Left colon (tissue), 2 donors: Measurements from ENCODE around the gene FBXL14. TPM values are rescaled to one million over a fixed set of nuclear protein-coding genes. Genes with fewer than 3 reads are reported as not detected.

ENCODE experiments used
- ATAC-seq: fragments of 200-7000 bp; cut with Tn5 transposase; one replicate; pipeline ENCODE4 v1.9.1; 2020; ENCODE audit warnings: mild to moderate bottlenecking, moderate library complexity
- DNase-seq, 2 donors: peaks; one replicate each; pipeline ENCODE4 v3.0.0-alpha.2; 2020
- intact Hi-C, 2 donors: fragments of 100-400 bp; cut with DNase I in 1 of 2; cut with micrococcal nuclease in 1 of 2; formaldehyde crosslinking; loops; one replicate each; pipeline versions ENCODE4 v1.11.2 to v1.14.0; 2022; cut with DNase I, micrococcal nuclease
- total RNA-seq, 2 donors: library from RNA; stranded (reverse); fragmentation: NEBNext Ultra II Directional; extraction: Animal tissue kit (Norgen Biotek cat#: 25700); gene quantifications; one replicate each; pipeline ENCODE4 v1.2.1, GENCODE V29; 2021
- donor health status: DM: no; HTN: no; CAD: no.
- donor health status: DM: yes; HTN: yes; CAD: no.

Gene FBXL14
- total RNA-seq, 2 donors from 2014 or later = 32.6 to 40.8 TPM

GRCh38 chr12:1552911-1553491 is 41.4 kb downstream of the FBXL14 start:
- intact Hi-C loops = no loop called here
- ATAC-seq (no peak), DNase-seq (no peak)

- ATAC-seq (no peak), DNase-seq (no peak)
- intact Hi-C loops = no loop called here
Measured at GRCh38 chr12:1552171-1552570, 42.2 kb downstream of the FBXL14 start.

- DNase-seq (no peak), ATAC-seq (no peak)
- intact Hi-C loops = no loop called here
Measured at GRCh38 chr12:1551496-1551895, 42.9 kb downstream of the FBXL14 start.

GRCh38 chr12:1546931-1547640 is 47.3 kb downstream of the FBXL14 start:
- DNase-seq = no peak
- no peak for ATAC-seq
- intact Hi-C loops = no loop called here

- ATAC-seq (peak; percentile 63), DNase-seq (no peak)
- intact Hi-C loops = no loop called here
Measured at GRCh38 chr12:1544996-1545700, 49.2 kb downstream of the FBXL14 start.

- no peak for DNase-seq
- intact Hi-C loops = no loop called here
- peak; percentile 74 for ATAC-seq
Measured at GRCh38 chr12:1542599-1542998, 51.8 kb downstream of the FBXL14 start.

- no peak for ATAC-seq
- DNase-seq = no peak
- intact Hi-C loops = no loop called here
Measured at GRCh38 chr12:1540690-1541089, 53.7 kb downstream of the FBXL14 start.

- intact Hi-C loops = no loop called here
- no peak for ATAC-seq
- no peak for DNase-seq
Measured at GRCh38 chr12:1539135-1539534, 55.2 kb downstream of the FBXL14 start.

GRCh38 chr12:1536817-1537216 is 57.6 kb downstream of the FBXL14 start:
- no peak for ATAC-seq

GRCh38 chr12:1534748-1535147 is 59.6 kb downstream of the FBXL14 start:
- no peak for ATAC-seq
- no peak for DNase-seq
- intact Hi-C loops = no loop called here

More at GRCh38 chr12:1536817-1537216, 57.6 kb downstream of the FBXL14 start:
- DNase-seq = no peak
- intact Hi-C loops = no loop called here

- peak; percentile 36 to 42 for DNase-seq
- ATAC-seq = no peak
- intact Hi-C loops = no loop called here
Measured at GRCh38 chr12:1533602-1534304, 60.6 kb downstream of the FBXL14 start.

- no peak for DNase-seq
- intact Hi-C loops = no loop called here
- no peak for ATAC-seq
Measured at GRCh38 chr12:1533205-1533601, 61.2 kb downstream of the FBXL14 start.

GRCh38 chr12:1532375-1533165 is 61.8 kb downstream of the FBXL14 start:
- ATAC-seq = no peak
- intact Hi-C loops = no loop called here
- no peak for DNase-seq

- intact Hi-C loops = no loop called here
- DNase-seq (no peak), ATAC-seq (peak; percentile 8)
Measured at GRCh38 chr12:1531654-1532374, 62.6 kb downstream of the FBXL14 start.

- ATAC-seq (peak; percentile 54), DNase-seq (peak in 1 of 2 donors; percentile 22)
- intact Hi-C loops = no loop called here
Measured at GRCh38 chr12:1531153-1531653, 63.2 kb downstream of the FBXL14 start.

- ATAC-seq (peak; percentile 38), DNase-seq (no peak)
- intact Hi-C loops = no loop called here
Measured at GRCh38 chr12:1530592-1531152, 63.7 kb downstream of the FBXL14 start.

GRCh38 chr12:1529862-1530591 is 64.4 kb downstream of the FBXL14 start:
- ATAC-seq = peak; percentile 39
- DNase-seq = peak in 1 of 2 donors; percentile 37
- intact Hi-C loops = no loop called here
